A673 (cell line): ENCODE measurements around the gene FRMPD4.

ENCODE experiments used
- CTCF ChIP-seq: fragments of 300-800, 200-600 bp; sonication (generic); conservative IDR thresholded peaks from 2 replicates; pipeline ENCODE4 v1.5.1; 2017; ENCODE audit warnings: low read depth, mild to moderate bottlenecking, antibody characterized with exemption, low read length, moderate library complexity, mixed read lengths
- EZH2 ChIP-seq: fragments of 200-600 bp; sonication (generic); IDR thresholded peaks from 2 replicates; pipeline ENCODE4 v1.6.1; 2017; ENCODE audit warnings: borderline replicate concordance, low read depth, mild to moderate bottlenecking, mixed read lengths, antibody characterized with exemption, low read length; ENCODE audit not compliant: poor library complexity, severe bottlenecking

GRCh38 chrX:12137951-12138360, 317 bp upstream of the FRMPD4 start:
- no peak for TF ChIP-seq CTCF
- TF ChIP-seq EZH2, result no peak
